Measurements from ENCODE around the gene ZNF79. TPM values are rescaled to one million over a fixed set of nuclear protein-coding genes. Genes with fewer than 3 reads are reported as not detected.
A peak's percentile ranks its signal among the peaks of the same experiment; 100 is the strongest.

ZNF79 gene
- total and polyA plus RNA-seq, 5 donors from 2014 or later: 3.4 to 9.0 (median 7.6) TPM

DNA sequence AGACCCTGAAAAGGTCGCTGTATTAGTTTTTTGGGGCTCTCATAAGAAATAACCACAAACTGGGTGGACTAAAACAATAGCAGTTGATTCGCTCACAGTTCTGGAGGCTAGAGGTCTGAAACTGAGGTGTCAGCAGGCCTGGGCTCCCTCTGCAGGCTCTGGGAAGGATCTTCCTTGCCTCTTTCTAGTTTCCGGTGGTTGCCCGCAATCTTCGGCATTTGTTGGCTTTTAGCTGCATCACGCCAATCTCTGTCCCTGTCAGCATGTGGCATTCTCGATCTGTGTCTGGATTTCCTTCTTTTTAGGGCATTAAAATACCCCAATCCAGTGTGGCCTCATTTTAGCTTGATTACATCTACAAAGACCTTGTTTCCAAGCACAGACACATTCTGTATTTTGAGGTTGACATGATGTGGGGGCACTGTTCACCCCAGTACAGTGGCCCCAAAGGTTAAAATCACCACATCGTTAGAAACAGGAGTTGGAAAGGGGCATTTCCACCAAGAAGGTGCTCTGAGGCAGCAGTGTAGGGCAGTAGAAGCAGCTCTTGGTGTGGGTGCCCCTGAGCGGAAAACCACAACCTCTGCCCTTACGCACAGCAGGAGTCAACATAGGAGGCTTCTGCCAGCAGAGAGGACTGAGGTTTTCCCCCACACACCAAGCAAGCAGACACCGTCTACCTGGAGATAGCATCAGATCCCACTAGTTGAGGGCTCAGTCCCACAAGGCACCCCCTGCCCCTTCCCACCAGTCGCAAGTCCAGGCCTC, 13.5 kb downstream of the ZNF79 start:
- Histone ChIP-seq H3K4me3 (ENCODE audit: low read depth, low read length) (no peak overlapping the region), H3K36me3 (ENCODE audit: control insufficient read depth, insufficient read depth, low read length) (peaks cover 79% of the 10 kb centered on the region), H3K9me3 (ENCODE audit: control insufficient read depth in 2 of 2, low read length in 2 of 2) (no peaks in the 10 kb centered on the region), H3K27ac (ENCODE audit: insufficient read depth, low read length, poor library complexity, severe bottlenecking) (peak overlapping the region; percentile 37), H3K27me3 (ENCODE audit: control insufficient read depth, insufficient read depth, low read length) (no peaks in the 10 kb centered on the region), H3K4me1 (ENCODE audit: control insufficient read depth, insufficient read depth, low read length, poor library complexity, severe bottlenecking) (peaks cover 15% of the 10 kb centered on the region)
- peaks cover 5 to 18% (median 12%) of the 10 kb centered on the region in 4 donors for H3K4me1 Mint-ChIP-seq
- H3K4me3 Mint-ChIP-seq: peak overlapping the region in 3 of 4 donors; percentile 16 to 70 (median 33)
- no peaks in the 10 kb centered on the region for H3K27me3 Mint-ChIP-seq
- peaks cover 0 to 6% (median 0%) of the 10 kb centered on the region in 7 donors for H3K9me3 Mint-ChIP-seq
- peak overlapping the region in 2 of 3 donors; percentile 72 to 88 for H3K27ac Mint-ChIP-seq
- ATAC-seq (ENCODE audit: low read depth in 2 of 2): peak; percentile 57 to 74
- peak in 2 of 3 donors; percentile 13 to 31 for DNase-seq
- peaks cover 46% of the 10 kb centered on the region for H3K36me3 Mint-ChIP-seq

DNA sequence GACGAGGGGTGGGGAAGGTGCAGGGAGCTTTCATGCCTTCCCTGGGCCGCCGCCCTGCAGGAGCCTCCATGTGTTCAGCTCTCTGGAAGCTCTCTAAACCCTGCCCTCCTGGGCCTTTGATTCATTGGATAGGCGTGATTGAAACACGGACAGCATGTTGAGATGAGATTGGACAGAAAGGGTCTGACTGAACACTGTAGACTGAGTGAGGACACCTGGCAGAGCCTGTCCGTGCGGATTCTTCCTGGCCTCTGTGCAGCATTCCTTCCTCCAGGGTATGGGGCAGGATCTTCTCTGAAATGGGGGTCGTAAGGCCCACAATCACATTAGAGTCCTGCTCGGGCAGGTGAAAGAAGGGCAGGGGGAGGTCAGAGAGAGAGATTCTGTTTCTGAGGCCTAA, 14.2 kb downstream of the ZNF79 start:
- peaks cover 5 to 17% (median 10%) of the 10 kb centered on the region in 4 donors for H3K4me1 Mint-ChIP-seq
- ATAC-seq (ENCODE audit: low read depth in 2 of 2): no peak

DNA sequence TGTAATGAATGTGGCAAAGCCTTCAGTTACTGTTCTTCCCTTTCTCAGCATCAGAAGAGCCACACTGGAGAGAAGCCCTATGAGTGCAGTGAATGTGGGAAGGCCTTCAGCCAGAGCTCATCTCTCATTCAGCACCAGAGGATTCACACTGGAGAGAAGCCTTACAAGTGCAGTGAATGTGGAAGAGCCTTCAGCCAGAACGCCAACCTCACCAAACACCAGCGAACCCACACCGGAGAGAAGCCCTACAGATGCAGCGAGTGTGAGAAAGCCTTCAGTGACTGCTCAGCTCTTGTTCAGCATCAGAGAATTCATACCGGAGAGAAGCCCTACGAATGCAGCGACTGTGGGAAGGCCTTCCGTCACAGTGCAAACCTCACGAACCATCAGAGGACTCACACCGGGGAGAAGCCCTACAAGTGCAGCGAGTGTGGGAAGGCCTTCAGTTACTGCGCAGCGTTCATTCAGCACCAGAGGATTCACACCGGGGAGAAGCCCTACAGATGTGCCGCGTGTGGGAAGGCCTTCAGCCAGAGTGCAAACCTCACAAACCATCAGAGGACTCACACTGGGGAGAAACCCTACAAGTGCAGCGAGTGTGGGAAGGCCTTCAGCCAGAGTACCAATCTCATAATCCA, 20.2 kb downstream of the ZNF79 start:
- peaks cover 9% of the 10 kb centered on the region for H3K4me1 ChIP-seq (ENCODE audit: control insufficient read depth, insufficient read depth, low read length, poor library complexity, severe bottlenecking)
- H3K4me3 ChIP-seq (ENCODE audit: low read depth, low read length): no peak overlapping the region
- peaks cover 0 to 29% (median 17%) of the 10 kb centered on the region in 4 donors for H3K4me1 Mint-ChIP-seq
- H3K27me3 Mint-ChIP-seq: no peaks in the 10 kb centered on the region
- no peaks in the 10 kb centered on the region for H3K27me3 ChIP-seq (ENCODE audit: control insufficient read depth, insufficient read depth, low read length)
- no peaks in the 10 kb centered on the region for H3K9me3 ChIP-seq (ENCODE audit: control insufficient read depth in 2 of 2, low read length in 2 of 2)
- no peak overlapping the region for H3K27ac ChIP-seq (ENCODE audit: insufficient read depth, low read length, poor library complexity, severe bottlenecking)
- peaks cover 52% of the 10 kb centered on the region for H3K36me3 Mint-ChIP-seq
- DNase-seq (no peak), ATAC-seq (ENCODE audit: low read depth in 2 of 2) (no peak)
- H3K4me3 Mint-ChIP-seq: no peak overlapping the region
- H3K36me3 ChIP-seq (ENCODE audit: control insufficient read depth, insufficient read depth, low read length): peaks cover 81% of the 10 kb centered on the region
- peaks cover 0 to 4% (median 0%) of the 10 kb centered on the region in 7 donors for H3K9me3 Mint-ChIP-seq
- no peak overlapping the region for H3K27ac Mint-ChIP-seq

More for the DNA sequence above, 14.2 kb downstream of the ZNF79 start:
- peaks cover 0 to 6% (median 0%) of the 10 kb centered on the region in 7 donors for H3K9me3 Mint-ChIP-seq
- DNase-seq: no peak
- Histone ChIP-seq H3K27ac (ENCODE audit: insufficient read depth, low read length, poor library complexity, severe bottlenecking) (no peak overlapping the region), H3K4me3 (ENCODE audit: low read depth, low read length) (no peak overlapping the region), H3K4me1 (ENCODE audit: control insufficient read depth, insufficient read depth, low read length, poor library complexity, severe bottlenecking) (peaks cover 15% of the 10 kb centered on the region), H3K27me3 (ENCODE audit: control insufficient read depth, insufficient read depth, low read length) (no peaks in the 10 kb centered on the region), H3K9me3 (ENCODE audit: control insufficient read depth in 2 of 2, low read length in 2 of 2) (no peaks in the 10 kb centered on the region), H3K36me3 (ENCODE audit: control insufficient read depth, insufficient read depth, low read length) (peaks cover 80% of the 10 kb centered on the region)
- H3K27ac Mint-ChIP-seq: peak overlapping the region; percentile 56 to 72 (median 62)
- peaks cover 40% of the 10 kb centered on the region for H3K36me3 Mint-ChIP-seq
- H3K27me3 Mint-ChIP-seq: no peaks in the 10 kb centered on the region
- no peak overlapping the region for H3K4me3 Mint-ChIP-seq

DNA sequence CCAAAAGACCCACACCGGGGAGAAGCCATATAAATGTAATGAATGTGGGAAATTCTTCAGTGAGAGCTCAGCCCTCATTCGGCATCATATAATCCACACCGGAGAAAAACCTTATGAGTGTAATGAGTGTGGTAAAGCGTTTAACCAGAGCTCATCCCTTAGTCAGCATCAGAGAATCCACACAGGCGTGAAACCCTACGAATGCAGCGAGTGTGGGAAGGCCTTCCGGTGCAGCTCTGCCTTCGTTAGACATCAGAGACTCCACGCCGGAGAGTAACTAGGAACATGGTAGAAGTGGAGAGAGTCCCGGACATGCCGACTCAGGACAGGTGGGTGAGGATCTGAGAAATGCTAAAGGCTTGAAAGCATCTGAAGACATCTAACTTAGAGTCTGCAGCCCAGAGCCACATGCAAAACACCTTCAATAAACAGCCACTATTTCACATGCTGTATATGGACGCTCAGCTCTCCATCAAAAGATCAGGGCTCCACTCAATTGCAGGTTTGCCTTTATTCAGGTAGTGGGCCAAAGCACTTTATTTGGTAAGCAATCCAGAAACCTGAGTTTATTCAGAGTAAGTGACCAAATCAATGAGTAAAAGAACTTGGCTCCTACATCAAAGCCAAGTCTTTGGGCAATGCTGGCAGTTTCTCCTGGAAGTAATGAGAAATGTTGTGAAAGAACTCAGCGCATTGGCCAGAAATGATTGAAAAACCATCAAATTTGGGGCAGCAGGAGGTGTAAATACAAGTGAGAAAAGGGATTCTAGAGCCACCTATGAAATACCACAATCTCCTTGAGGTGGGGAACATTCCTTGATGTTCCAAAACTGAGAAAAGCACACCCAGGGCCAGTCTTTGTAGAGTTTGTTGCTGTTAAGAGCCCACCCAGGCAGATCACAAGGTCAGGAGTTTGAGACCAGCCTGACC, 21.0 kb downstream of the ZNF79 start:
- no peak overlapping the region for H3K4me3 ChIP-seq (ENCODE audit: low read depth, low read length)
- DNase-seq (no peak), ATAC-seq (ENCODE audit: low read depth in 2 of 2) (no peak)
- peaks cover 17% of the 10 kb centered on the region for H3K4me1 ChIP-seq (ENCODE audit: control insufficient read depth, insufficient read depth, low read length, poor library complexity, severe bottlenecking)
- H3K27me3 Mint-ChIP-seq: no peaks in the 10 kb centered on the region
- H3K9me3 ChIP-seq (ENCODE audit: control insufficient read depth in 2 of 2, low read length in 2 of 2): no peaks in the 10 kb centered on the region
- peaks cover 5 to 34% (median 24%) of the 10 kb centered on the region in 4 donors for H3K4me1 Mint-ChIP-seq
- no peaks in the 10 kb centered on the region for H3K27me3 ChIP-seq (ENCODE audit: control insufficient read depth, insufficient read depth, low read length)
- H3K36me3 ChIP-seq (ENCODE audit: control insufficient read depth, insufficient read depth, low read length): peaks cover 80% of the 10 kb centered on the region
- H3K36me3 Mint-ChIP-seq: peaks cover 54% of the 10 kb centered on the region
- peak overlapping the region in 1 of 4 donors; percentile 29 for H3K4me3 Mint-ChIP-seq
- H3K27ac ChIP-seq (ENCODE audit: insufficient read depth, low read length, poor library complexity, severe bottlenecking): no peak overlapping the region
- H3K9me3 Mint-ChIP-seq: peaks cover 0 to 2% (median 0%) of the 10 kb centered on the region in 7 donors
- H3K27ac Mint-ChIP-seq: peak overlapping the region in 1 of 3 donors; percentile 32

DNA sequence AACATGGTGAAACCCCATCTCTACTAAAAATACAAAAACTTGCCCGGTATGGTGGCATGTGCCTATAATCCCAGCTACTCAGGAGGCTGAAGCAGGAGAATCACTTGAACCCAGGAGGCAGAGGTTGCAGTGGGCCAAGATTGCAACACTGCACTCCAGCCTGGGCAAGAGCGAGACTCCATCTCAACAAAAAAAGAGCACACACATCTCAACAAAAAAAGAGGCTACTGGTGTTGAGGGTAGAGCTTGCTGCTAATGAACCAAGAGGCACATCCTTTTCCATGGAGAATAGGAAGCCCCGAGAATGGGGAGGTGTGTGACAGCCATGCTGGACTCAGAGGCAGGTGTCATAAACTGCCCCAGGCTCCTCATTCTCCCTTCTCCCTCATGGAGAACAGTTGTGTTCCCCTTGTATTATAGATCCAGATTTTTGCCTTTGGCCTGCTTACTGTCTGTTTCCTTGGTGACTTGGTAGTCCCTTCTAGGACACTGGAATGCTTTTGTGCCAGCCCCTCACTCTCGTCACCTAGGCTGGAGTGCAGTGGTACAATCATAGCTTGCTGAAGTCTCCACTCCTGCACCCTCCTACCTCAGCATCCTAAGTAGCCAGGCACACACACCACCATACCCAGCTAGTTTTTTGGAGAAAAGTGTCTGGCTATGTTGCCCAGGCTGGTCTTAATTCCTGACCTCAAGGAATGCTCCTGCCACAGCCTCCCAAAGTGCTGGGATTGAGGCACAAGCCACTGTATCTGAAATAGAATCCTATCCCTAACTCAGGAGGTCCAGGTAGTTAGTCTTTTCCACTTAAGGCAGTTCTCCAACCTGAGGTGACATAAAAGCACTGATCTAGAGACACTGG, 21.9 kb downstream of the ZNF79 start:
- Histone ChIP-seq H3K9me3 (ENCODE audit: control insufficient read depth in 2 of 2, low read length in 2 of 2) (no peaks in the 10 kb centered on the region), H3K27ac (ENCODE audit: insufficient read depth, low read length, poor library complexity, severe bottlenecking) (no peak overlapping the region), H3K36me3 (ENCODE audit: control insufficient read depth, insufficient read depth, low read length) (peaks cover 71% of the 10 kb centered on the region), H3K4me3 (ENCODE audit: low read depth, low read length) (no peak overlapping the region), H3K4me1 (ENCODE audit: control insufficient read depth, insufficient read depth, low read length, poor library complexity, severe bottlenecking) (peaks cover 22% of the 10 kb centered on the region), H3K27me3 (ENCODE audit: control insufficient read depth, insufficient read depth, low read length) (no peaks in the 10 kb centered on the region)
- peak overlapping the region in 1 of 4 donors; percentile 29 for H3K4me3 Mint-ChIP-seq
- peak overlapping the region in 1 of 3 donors; percentile 32 for H3K27ac Mint-ChIP-seq
- peaks cover 7 to 39% (median 28%) of the 10 kb centered on the region in 4 donors for H3K4me1 Mint-ChIP-seq
- peaks cover 47% of the 10 kb centered on the region for H3K36me3 Mint-ChIP-seq
- H3K9me3 Mint-ChIP-seq: peaks cover 0 to 1% (median 0%) of the 10 kb centered on the region in 7 donors
- DNase-seq (no peak), ATAC-seq (ENCODE audit: low read depth in 2 of 2) (no peak)
- H3K27me3 Mint-ChIP-seq: peaks cover 2% of the 10 kb centered on the region

DNA sequence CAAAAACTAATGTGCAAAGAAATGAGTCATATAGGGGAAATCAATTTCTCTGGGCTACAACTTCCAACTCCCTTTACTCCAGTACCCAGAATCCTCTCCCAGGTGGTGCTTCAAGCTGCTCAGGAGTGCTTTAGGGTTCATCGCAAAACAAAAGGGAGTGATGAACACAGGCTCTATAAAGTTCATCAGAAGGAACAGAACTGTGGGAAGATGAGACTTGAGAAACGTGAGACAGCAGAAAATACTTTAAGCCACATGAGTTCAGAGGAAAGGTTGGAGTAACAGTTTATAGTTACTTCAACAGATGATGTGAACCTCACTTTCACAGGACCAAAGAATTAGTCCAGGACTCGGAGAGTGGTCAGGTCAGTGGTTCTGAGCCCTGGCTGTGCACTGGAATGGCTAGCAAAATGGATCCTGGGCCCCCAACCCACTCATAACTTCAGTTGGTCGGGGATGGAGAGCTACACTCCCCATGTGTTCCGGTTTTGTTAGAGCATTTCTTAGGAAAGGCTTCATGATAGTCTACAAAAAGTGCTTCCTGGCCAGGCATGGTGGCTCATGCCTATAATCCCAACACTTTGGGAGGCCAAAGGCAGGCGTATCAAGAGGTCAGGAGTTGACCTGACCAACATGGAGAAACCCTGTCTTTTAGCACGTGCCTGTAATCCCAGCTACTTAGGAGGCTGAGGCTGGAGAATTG, 22.7 kb downstream of the ZNF79 start:
- Histone ChIP-seq H3K36me3 (ENCODE audit: control insufficient read depth, insufficient read depth, low read length) (peaks cover 68% of the 10 kb centered on the region), H3K27me3 (ENCODE audit: control insufficient read depth, insufficient read depth, low read length) (no peaks in the 10 kb centered on the region), H3K4me3 (ENCODE audit: low read depth, low read length) (no peak overlapping the region), H3K4me1 (ENCODE audit: control insufficient read depth, insufficient read depth, low read length, poor library complexity, severe bottlenecking) (peaks cover 25% of the 10 kb centered on the region), H3K9me3 (ENCODE audit: control insufficient read depth in 2 of 2, low read length in 2 of 2) (no peaks in the 10 kb centered on the region), H3K27ac (ENCODE audit: insufficient read depth, low read length, poor library complexity, severe bottlenecking) (no peak overlapping the region)
- DNase-seq: no peak
- peaks cover 7 to 46% (median 30%) of the 10 kb centered on the region in 4 donors for H3K4me1 Mint-ChIP-seq
- H3K36me3 Mint-ChIP-seq: peaks cover 44% of the 10 kb centered on the region
- peak overlapping the region in 1 of 3 donors; percentile 96 for H3K27ac Mint-ChIP-seq
- H3K27me3 Mint-ChIP-seq: peaks cover 6% of the 10 kb centered on the region
- no peak for ATAC-seq (ENCODE audit: low read depth in 2 of 2)
- H3K4me3 Mint-ChIP-seq: peak overlapping the region in 2 of 4 donors; percentile 38 to 100
- peaks cover 0 to 1% (median 0%) of the 10 kb centered on the region in 7 donors for H3K9me3 Mint-ChIP-seq
